HL-60 (cell line): ENCODE measurements around the gene JMJD4.

ENCODE experiments used
- POLR2AphosphoS5 ChIP-seq: IDR thresholded peaks from 2 replicates; pipeline ENCODE4 v1.6.1; 2012; ENCODE audit warnings: low read depth
- TF ChIP-seq, protein P1 (sequence below): IDR thresholded peaks from one replicate; pipeline ENCODE4 v1.5.1; 2011; ENCODE audit warnings: low read length, control low read depth, inconsistent platforms; ENCODE audit not compliant: insufficient read depth

GRCh38 chr1:227729144-227729880 lies 5.8 kb downstream of the JMJD4 start:
- TF ChIP-seq, protein P1, sequence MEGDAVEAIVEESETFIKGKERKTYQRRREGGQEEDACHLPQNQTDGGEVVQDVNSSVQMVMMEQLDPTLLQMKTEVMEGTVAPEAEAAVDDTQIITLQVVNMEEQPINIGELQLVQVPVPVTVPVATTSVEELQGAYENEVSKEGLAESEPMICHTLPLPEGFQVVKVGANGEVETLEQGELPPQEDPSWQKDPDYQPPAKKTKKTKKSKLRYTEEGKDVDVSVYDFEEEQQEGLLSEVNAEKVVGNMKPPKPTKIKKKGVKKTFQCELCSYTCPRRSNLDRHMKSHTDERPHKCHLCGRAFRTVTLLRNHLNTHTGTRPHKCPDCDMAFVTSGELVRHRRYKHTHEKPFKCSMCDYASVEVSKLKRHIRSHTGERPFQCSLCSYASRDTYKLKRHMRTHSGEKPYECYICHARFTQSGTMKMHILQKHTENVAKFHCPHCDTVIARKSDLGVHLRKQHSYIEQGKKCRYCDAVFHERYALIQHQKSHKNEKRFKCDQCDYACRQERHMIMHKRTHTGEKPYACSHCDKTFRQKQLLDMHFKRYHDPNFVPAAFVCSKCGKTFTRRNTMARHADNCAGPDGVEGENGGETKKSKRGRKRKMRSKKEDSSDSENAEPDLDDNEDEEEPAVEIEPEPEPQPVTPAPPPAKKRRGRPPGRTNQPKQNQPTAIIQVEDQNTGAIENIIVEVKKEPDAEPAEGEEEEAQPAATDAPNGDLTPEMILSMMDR: no peak
- TF ChIP-seq POLR2AphosphoS5: no peak; the same call in 1 of the 2 replicates
